Anterior cingulate cortex (tissue), 58 donors: Measurements from ENCODE around the gene RIPK3.
"Not testable (repeated sequence)": the region's sequence is repeated elsewhere in the genome, so short reads cannot be mapped to it uniquely, and the experiment has no call there.

Experiments
- DNase-seq, 58 donors: peaks; one replicate each; lab custom pipeline; 2025; lab: John Stamatoyannopoulos, UW

RIPK3 gene

DNA sequence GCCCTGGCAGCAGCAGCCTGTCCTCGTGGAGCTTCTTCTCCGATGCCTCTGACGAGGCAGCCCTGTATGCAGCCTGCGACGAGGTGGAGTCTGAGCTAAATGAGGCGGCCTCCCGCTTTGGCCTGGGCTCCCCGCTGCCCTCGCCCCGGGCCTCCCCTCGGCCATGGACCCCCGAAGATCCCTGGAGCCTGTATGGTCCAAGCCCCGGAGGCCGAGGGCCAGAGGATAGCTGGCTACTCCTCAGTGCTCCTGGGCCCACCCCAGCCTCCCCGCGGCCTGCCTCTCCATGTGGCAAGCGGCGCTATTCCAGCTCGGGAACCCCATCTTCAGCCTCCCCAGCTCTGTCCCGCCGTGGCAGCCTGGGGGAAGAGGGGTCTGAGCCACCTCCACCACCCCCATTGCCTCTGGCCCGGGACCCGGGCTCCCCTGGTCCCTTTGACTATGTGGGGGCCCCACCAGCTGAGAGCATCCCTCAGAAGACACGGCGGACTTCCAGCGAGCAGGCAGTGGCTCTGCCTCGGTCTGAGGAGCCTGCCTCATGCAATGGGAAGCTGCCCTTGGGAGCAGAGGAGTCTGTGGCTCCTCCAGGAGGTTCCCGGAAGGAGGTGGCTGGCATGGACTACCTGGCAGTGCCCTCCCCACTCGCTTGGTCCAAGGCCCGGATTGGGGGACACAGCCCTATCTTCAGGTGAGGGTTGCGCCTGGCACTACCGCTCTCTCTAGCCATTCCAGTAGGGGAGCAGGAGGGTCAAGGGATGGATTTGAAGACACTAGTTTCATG is 30.3 kb upstream of the RIPK3 start:
- no peak for DNase-seq

DNA sequence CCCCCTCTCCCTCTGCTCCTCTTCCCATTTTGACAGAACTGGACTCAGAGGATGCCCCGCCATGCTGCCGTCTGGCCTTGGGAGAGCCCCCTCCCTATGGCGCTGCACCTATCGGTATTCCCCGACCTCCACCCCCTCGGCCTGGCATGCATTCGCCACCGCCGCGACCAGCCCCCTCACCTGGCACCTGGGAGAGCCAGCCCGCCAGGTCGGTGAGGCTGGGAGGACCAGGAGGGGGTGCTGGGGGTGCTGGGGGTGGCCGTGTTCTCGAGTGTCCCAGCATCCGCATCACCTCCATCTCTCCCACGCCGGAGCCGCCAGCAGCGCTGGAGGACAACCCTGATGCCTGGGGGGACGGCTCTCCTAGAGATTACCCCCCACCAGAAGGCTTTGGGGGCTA is 29.7 kb upstream of the RIPK3 start:
- DNase-seq: no peak

DNA sequence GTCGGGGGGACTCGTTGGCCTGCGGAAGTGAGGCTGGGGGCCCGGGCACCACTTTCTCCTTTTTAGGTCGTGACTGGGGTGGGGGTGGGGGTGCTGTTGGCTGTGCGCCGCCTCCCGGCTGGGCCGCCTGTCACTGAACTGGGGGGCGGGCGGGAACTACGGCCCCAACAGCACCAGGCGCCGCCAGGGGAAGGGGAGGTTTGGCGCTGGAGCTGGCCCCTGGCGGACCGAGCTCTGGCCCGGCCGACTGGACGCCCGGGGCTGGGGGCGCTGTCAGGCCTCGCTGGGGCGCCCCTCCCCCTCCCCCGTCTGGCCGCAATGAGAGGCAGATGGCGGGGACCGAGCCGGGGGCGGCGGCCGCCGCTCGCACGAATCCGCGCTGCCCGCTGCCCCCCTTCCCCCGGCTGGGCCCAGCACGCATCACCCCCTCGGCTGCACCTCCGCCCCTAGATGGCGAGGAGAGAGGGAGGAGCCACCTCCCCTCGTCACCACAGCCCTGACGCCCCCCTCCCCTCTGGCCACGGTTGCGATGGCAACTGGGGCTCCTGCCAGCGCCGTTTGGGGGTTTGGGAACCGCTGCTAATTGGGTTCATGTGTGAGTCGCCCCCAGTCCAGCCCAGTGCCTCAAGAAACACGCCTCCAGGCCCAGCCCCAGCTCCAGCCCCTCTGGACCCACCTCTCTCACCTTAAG is 28.9 kb upstream of the RIPK3 start:
- peak in 43 of 58 donors; percentile 7 to 75 (median 32) for DNase-seq

GRCh38 chr14:24368212-24368561 is 28.4 kb upstream of the RIPK3 start:
- DNase-seq: peak in 1 of 58 donors; percentile 67

DNA sequence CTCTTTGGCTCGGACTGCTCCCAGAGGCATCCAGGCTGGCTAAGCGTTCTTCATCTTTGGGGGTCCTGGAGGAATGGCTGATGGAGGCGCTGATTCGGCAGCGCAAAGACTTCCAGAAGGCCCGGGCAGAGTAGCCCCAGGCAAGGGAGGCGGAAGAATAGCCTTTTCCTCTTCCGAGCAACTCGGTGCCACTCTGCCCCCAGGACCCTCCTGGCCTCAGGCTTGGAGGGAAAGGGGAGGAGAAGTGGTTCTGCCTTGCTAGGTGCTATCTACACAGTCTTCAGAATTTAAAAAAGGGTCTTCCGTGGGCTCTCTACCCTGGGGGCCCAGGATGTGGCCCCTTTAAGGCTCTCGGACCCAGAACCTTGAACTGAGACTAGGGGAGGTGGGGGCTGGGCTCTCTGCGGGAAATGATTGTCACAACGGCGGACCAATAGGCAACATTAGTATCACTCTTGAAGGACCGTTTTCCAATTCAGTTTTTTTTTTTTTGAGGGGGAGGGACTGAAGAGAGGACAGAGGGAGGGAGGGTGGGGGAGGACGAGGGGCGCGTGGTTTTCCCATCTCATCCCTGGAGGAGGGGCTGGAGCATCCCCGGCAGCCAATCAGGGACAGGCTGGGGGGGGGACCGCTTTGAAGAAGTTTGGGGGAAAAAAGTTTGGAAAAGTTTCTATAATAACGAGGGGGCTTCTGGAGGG is 27.9 kb upstream of the RIPK3 start, which contains the start of gene NFATC4:
NFATC4 (plus strand) TSS at position 671 of the 698 bp plus-strand sequence. CDS start 157 bp downstream, outside the sequence.
- DNase-seq: peak in 35 of 58 donors; percentile 8 to 59 (median 30)

DNA sequence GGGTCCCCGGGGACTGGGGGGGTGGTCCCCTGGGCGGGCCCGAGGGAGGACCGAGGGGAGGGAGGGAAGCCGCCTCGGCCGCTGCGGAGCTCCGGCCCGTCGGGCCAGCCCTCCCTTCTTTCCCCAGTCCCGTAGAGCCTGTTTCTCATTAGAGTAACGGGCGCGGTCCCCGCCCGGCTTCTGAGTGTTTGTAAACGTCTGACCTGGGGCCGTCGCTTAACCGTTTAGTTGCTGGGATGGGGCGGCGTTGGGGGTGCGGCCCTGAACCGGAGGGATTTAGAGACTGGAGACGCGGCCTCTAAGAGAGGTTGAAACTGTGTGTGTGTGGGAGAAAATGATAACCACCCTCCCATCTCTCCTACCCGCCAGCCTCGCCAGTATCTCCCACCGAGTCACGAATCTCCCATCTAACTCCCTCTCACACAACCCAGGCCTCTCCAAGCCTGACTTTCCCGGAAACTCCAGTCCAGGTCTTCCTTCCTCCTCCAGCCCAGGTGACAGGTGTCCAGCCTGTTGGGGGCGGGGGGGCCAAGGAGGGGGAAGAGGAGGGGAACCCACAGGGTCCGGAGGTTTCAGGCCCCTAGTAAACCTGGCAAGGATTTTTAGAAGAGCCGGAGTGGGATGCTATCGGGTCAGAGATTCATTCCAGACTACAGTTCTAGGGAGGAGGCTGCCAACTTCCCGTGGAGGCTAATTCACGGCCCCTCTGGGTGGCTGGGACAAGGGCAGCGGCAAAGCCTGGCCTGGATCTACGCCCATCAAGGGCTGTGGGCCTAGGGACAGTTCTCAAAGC is 27.1 kb upstream of the RIPK3 start:
- peak in 45 of 58 donors; percentile 12 to 65 (median 36) for DNase-seq

DNA sequence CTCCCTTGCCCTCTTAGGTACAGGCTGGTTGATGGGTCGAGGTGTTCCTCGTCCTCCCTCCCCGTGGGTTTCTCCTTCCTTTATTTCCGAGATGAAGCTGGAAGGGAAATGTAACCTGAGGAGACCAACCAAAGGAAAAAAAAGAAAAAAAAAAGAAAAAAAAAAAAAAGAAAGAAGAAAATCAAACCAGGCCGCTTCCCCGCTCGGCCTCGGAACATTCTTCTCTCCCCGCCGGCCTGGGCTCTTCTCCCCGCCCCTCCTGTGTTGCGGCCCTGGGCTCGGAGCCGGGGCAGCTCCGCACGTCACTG is 26.6 kb upstream of the RIPK3 start:
- DNase-seq: no peak

DNA sequence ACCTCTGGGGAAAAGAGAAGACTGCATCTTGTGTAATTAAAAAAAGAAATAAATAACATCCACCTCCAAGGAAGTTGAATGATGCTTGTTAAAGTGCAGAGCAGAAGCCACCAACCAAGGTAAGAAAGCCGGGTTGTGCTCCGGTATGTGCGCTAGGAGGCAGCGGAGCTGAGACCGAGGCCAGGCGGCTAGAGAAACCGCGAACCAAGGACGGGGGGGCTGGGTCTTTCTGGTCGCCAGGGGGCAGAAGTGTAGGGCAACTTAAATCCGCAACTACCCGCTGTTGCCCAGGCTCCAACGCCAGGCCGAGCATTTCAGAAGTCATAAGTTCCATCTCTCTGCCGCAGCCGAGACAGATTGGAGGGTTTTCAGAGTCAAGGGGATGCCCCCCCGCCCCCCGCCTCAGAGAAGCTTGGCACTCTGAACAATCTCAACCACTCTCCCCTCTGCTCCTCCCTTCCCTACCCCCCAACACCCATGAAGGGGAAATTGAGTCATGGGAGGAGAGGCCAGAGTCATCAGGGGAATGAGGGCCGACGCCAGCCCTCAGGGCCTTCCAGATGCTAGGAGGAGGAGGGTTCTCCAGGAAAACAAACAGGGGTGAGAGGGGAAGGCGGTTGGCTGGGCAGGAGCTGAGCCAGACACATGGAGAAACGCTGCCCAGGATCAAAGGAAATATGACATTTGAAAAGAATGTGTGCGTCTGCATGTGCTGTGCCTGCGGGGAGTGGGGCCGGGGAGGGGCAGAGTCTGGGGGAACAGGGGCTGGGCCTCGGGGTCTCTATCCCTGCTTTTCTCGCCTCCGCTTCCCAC is 26.0 kb upstream of the RIPK3 start:
- peak in 41 of 58 donors; percentile 5 to 57 (median 24) for DNase-seq

- DNase-seq: no peak
Observed at GRCh38 chr14:24364841-24365240, 25.1 kb upstream of the RIPK3 start.

DNA sequence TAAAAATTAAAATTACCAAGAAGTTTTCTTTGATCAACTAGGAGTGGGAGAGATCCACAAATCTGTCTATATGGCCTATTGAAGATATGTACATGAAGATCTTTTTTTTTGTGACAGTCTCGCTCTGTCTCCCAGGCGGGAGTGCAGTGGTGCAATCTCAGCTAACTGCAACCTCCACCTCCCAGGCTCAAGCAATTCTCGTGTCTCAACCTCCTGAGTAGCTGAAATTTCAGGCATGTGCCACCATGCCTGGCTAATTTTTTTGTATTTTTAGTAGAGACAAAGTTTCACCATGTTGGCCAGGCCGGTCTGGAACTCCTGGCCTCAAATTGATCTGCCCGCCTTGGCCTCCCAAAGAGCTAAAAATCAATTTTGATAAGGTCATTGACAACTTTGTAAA is 23.6 kb upstream of the RIPK3 start:
- no peak for DNase-seq

DNA sequence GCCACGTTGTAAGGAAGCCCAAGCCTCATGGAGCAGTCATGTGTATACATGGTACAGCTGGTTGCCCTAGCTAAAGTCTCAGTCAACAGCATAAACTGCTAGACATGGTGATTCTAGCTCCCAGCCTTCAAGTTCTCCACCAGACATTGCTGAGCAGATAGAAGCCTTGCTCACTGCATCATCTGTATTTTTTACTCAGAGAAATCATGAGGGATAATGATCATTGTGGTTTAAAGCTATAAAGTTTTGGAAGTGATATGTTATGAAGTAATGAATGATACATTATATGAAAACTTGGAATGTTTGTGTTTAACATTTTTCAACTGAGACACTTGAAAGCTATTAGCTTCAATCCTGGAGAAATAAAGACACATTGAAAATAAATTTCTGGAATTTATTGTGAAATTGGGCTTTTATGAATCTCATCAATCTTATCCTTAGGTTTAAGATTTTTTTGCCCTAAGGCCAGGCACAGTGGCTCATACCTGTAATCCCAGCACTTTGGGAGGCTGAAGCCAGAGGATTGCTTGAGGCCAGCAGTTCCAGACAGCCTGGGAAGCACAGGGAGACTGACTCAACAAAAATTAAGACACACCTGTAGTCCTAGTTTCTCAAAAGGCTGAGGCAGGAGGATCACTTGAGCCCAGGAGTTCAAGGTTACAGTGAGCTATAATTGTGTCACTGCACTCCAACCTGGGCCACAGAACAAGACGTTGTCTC is 22.6 kb upstream of the RIPK3 start:
- no peak for DNase-seq

DNA sequence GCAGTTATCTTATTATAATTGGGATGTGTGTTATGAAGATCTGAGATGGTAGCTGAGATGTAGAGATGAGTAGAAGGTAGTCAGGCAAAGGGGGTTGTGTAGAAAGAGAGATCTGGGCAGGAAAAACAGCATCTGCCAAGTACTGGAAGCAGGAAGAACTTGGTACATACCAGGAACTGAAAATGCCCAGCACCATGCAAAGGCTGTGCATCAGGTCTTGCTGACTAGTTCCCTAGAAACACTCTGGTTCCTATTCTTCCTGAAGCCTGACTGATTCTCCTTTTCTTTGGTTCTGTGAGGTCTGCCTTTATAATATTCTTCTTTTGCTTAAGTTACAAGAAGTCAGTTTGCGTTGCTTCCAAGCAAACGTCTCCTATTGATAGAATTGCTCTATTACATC is 21.5 kb upstream of the RIPK3 start:
- no peak for DNase-seq

- no peak for DNase-seq
Observed at GRCh38 chr14:24360281-24360680, 20.5 kb upstream of the RIPK3 start.

- DNase-seq: no peak
Observed at GRCh38 chr14:24356208-24356607, 16.4 kb upstream of the RIPK3 start.

DNA sequence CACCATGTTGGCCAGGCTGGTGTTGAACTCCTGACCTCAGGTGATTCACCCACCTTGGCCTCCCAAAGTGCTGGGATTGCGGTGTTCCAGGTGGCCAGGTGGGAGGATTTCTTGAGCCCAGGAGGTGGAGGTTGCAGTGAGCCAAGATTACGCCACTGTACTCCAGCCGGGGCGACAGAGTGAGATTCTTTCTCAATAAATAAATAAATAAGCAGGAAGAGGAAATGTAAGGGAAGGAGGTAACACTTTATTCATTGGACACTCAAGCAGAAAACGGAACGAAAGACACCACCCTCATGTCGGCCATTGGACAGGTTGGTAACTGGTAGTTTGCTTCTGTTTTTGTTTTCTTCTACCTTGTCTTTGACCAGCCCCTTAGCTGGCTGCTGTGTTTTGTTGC is 15.2 kb upstream of the RIPK3 start:
- no peak for DNase-seq

DNA sequence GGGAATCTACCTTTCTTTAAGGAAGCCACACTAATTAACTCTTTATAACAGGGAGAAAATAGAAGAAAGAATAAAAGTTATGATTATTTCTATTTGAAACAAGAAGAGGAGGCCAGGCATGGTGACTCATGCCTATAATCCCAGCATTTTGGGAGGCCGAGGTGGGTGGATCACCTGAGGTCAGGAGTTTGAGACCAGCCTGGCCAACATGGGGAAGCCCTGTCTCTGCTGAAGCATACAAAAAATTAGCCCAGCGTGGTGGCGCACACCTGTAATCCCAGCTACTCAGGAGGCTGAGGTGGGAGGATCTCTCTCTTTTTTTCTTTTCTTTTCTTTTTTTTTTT is 14.7 kb upstream of the RIPK3 start:
- not testable (repeated sequence) for DNase-seq

DNA sequence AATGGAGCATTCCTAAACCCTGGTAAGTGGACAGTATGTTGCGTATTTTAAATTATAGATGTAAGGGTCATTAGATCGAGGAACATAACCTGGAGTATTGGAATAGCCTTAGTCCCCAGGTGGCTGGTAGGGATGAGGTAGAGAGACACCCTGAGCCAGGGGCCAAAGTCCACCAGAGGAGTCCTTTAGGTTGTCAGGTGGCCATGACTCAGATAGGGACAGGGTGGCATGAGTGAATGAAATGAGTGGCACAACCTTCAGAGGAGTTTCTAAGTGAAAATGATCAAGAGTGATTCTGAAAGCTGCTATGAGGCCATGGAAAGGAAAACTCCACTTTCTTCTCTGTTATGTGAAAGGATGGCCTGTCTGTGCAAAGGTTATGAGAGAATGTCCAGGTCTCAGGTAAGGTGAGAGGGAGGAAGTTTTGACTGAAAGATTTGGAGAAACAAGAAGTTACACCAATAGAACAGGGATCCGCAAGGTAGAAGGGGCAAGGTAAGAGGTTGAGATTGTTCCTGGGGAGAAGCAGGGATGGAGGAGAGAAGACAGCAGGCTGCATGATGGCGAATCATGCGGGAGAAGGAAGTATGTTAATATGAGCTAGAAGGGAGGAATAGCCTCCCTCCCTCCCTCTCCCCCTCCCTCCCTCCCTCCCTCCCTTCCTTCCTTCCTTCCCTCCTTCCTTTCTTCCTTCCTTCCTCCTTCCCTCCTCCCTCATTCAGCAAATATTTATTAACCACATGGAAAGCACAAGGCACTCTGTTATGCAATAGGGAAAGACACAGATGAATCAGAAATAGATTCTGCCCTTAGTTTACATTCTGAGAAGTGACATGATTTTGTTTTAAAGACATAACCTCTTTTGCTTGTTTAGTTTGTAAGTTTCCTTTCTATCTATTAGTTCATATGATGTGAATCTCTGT is 14.0 kb upstream of the RIPK3 start:
- DNase-seq: no peak

DNA sequence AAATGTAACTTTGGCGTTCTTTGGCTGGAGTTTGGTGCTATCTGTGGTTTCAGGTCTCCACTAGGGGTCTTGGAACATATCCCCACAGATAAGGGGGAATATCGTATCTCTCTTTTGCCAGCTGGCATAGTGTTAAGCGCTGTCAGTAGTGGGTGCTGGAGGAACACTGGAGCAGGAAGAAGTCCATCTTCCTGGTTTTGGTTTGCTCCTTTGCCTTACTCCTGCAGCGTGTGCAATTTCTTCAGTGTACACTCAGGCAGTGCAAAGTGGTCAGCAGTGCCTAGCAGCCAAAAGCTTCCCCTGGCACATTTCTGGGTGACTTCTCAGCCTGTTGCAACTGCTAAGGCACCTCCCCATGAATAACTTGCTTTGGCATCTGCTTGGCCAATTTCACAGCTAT is 11.7 kb upstream of the RIPK3 start:
- DNase-seq: no peak
